ENCODE results near the gene RPL37A. TPM values are rescaled to one million over a fixed set of nuclear protein-coding genes. Genes with fewer than 3 reads are reported as not detected.

RPL37A gene
- total RNA-seq, 4 donors from 2014 or later = 1,101 to 2,003 (median 1,461) TPM

DNA sequence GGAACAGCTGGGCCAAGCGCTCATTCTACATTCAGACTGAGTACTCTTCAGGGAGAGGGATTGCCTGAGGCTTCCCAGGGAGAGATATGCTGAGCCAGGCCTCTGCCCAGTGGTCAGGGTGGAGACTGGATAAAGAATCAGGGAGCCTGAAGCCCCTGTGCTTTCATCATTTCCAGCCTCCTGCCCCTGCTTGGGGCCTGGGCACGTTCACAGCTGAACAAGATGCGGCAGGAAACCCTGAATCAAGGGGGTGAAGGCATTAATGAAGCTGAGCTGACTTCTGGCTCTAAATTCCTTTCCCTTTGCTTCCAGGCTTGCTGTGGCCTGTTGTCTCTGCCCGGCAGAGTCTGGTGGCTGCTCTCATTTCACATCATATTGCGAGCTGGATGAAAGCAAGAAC lies 35.0 kb downstream of the RPL37A start:
- TF ChIP-seq, protein P1, sequence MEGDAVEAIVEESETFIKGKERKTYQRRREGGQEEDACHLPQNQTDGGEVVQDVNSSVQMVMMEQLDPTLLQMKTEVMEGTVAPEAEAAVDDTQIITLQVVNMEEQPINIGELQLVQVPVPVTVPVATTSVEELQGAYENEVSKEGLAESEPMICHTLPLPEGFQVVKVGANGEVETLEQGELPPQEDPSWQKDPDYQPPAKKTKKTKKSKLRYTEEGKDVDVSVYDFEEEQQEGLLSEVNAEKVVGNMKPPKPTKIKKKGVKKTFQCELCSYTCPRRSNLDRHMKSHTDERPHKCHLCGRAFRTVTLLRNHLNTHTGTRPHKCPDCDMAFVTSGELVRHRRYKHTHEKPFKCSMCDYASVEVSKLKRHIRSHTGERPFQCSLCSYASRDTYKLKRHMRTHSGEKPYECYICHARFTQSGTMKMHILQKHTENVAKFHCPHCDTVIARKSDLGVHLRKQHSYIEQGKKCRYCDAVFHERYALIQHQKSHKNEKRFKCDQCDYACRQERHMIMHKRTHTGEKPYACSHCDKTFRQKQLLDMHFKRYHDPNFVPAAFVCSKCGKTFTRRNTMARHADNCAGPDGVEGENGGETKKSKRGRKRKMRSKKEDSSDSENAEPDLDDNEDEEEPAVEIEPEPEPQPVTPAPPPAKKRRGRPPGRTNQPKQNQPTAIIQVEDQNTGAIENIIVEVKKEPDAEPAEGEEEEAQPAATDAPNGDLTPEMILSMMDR (IDR thresholded peaks at IDR 0.05; ENCODE audit: low read depth) = no peak

- TF ChIP-seq, protein P1 (IDR thresholded peaks at IDR 0.05; ENCODE audit: low read depth) = no peak
Observed at GRCh38 chr2:216534809-216535208, 36.2 kb downstream of the RPL37A start.

DNA sequence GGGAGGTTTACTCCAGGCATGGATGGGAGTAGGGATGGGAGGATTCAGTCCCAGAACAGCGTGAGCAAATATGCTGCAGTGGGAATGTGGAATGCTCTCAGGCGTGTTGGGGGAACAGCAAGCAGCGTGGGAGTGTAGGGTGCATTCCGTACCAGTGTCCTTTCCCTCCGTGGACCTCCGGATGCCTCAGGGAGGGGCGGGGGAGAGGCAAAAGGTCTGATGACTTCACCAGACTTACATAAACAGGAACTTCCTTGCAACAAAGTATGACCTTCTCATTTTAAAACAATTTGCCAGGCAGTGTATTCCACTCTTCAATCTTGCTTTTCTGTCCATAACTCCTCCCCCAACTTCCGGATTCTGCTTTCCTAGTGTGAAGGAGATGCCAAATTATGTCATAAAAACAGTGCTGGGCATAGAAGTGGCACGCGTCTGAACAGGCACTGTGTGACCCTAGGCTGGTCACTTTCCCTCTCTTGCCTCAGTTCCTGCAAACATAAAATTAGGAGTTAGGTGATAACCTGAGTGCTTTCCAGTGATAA lies 36.9 kb downstream of the RPL37A start:
- TF ChIP-seq, protein P1 (IDR thresholded peaks at IDR 0.05; ENCODE audit: low read depth) = no peak

DNA sequence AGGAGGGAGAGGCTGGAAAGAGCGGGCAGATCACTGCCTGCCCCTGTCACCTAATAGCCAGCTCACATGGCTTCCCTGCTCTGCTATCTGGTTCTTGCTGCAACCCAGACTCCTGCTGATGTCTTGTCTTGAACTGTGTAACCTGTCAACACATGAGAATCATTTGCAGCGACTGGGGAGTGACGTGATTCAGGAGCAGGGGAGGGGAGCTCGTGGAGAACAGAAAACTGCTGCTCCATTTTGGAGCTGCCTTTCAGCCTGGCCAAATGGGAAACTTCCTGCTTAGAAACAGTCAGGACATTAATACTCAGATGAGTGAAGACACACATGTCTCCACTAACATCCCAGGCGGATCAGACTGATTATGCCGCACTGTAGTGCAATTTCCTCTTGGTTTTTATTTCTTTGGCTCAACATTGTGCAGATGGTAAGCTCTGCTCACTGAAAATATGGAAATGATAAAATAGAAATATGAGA lies 38.1 kb downstream of the RPL37A start:
- TF ChIP-seq, protein P1 (IDR thresholded peaks at IDR 0.05; ENCODE audit: low read depth) = no peak

GRCh38 chr2:216537366-216537765 lies 38.7 kb downstream of the RPL37A start:
- TF ChIP-seq, protein P1 (IDR thresholded peaks at IDR 0.05; ENCODE audit: low read depth) = no peak

GRCh38 chr2:216538538-216538937 lies 39.9 kb downstream of the RPL37A start:
- TF ChIP-seq, protein P1 (IDR thresholded peaks at IDR 0.05; ENCODE audit: low read depth) = no peak

GRCh38 chr2:216539120-216539519 lies 40.5 kb downstream of the RPL37A start:
- TF ChIP-seq, protein P1 (IDR thresholded peaks at IDR 0.05; ENCODE audit: low read depth) = no peak

All from subcutaneous adipose tissue (tissue), 4 donors.